HEK293 (cell line): Measurements from ENCODE around the gene ZNHIT2.

Experiments used
- KLF8 ChIP-seq: fragments of 450-650 bp; formaldehyde crosslinking; IDR thresholded peaks from 2 replicates; pipeline ENCODE4 v1.5.1; 2016; ENCODE audit warnings: missing biosample characterization, missing genetic modification characterization
- TCF7L2 ChIP-seq: IDR thresholded peaks from 2 replicates; pipeline ENCODE4 v1.6.1; 2011; ENCODE audit warnings: low read depth, mild to moderate bottlenecking, inconsistent platforms, low read length, moderate library complexity, borderline replicate concordance
- ZNF274 ChIP-seq, 2 experiments: fragments of 200-500 bp in 1 of 2; fragments of 450-650 bp in 1 of 2; sonication (Bioruptor generic) in 1 of 2; formaldehyde crosslinking in 1 of 2; IDR thresholded peaks; 2 replicates each; pipeline versions ENCODE4 v1.5.1 to v1.6.1; 2014 to 2016; ENCODE audit warnings: borderline replicate concordance in 1 of 2, inconsistent platforms in 1 of 2, low read length in 1 of 2, missing biosample characterization in 1 of 2, missing genetic modification characterization in 1 of 2
- TF ChIP-seq, protein P1 (sequence below): fragments of 450-650 bp; formaldehyde crosslinking; conservative IDR thresholded peaks from 2 replicates; pipeline ENCODE4 v1.5.1; 2016; ENCODE audit warnings: low read depth, missing biosample characterization, missing genetic modification characterization
- TF ChIP-seq, protein P2 (sequence below): fragments of 450-650 bp; formaldehyde crosslinking; IDR thresholded peaks from 2 replicates; pipeline ENCODE4 v1.5.1; 2016; ENCODE audit warnings: missing biosample characterization, missing genetic modification characterization
- TF ChIP-seq, protein P3 (sequence below): fragments of 450-650 bp; formaldehyde crosslinking; IDR thresholded peaks from 2 replicates; pipeline ENCODE4 v1.5.1; 2016; ENCODE audit warnings: missing biosample characterization, missing genetic modification characterization
- TF ChIP-seq, protein P4 (sequence below): fragments of 450-650 bp; formaldehyde crosslinking; IDR thresholded peaks from 2 replicates; pipeline ENCODE4 v1.5.1; 2016; ENCODE audit warnings: missing biosample characterization, missing genetic modification characterization, borderline replicate concordance

DNA sequence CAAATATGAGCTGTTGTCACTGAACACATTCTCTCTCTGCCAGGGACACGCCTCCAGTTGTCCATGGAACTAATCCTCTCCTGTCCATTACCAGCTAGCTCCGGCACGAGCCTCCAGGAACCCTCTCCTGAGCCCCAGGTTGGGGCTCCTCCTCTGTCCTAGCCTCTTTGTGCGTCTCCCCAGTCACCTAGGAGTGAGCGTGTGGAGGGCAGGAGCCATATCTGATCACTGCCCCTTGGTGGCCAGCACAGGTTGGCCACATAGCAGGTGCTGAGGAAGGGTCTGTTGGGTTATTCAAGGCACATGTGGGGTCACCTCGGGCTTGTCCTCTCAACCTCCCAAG is 14.4 kb upstream of the ZNHIT2 start:
- TF ChIP-seq, protein P1, sequence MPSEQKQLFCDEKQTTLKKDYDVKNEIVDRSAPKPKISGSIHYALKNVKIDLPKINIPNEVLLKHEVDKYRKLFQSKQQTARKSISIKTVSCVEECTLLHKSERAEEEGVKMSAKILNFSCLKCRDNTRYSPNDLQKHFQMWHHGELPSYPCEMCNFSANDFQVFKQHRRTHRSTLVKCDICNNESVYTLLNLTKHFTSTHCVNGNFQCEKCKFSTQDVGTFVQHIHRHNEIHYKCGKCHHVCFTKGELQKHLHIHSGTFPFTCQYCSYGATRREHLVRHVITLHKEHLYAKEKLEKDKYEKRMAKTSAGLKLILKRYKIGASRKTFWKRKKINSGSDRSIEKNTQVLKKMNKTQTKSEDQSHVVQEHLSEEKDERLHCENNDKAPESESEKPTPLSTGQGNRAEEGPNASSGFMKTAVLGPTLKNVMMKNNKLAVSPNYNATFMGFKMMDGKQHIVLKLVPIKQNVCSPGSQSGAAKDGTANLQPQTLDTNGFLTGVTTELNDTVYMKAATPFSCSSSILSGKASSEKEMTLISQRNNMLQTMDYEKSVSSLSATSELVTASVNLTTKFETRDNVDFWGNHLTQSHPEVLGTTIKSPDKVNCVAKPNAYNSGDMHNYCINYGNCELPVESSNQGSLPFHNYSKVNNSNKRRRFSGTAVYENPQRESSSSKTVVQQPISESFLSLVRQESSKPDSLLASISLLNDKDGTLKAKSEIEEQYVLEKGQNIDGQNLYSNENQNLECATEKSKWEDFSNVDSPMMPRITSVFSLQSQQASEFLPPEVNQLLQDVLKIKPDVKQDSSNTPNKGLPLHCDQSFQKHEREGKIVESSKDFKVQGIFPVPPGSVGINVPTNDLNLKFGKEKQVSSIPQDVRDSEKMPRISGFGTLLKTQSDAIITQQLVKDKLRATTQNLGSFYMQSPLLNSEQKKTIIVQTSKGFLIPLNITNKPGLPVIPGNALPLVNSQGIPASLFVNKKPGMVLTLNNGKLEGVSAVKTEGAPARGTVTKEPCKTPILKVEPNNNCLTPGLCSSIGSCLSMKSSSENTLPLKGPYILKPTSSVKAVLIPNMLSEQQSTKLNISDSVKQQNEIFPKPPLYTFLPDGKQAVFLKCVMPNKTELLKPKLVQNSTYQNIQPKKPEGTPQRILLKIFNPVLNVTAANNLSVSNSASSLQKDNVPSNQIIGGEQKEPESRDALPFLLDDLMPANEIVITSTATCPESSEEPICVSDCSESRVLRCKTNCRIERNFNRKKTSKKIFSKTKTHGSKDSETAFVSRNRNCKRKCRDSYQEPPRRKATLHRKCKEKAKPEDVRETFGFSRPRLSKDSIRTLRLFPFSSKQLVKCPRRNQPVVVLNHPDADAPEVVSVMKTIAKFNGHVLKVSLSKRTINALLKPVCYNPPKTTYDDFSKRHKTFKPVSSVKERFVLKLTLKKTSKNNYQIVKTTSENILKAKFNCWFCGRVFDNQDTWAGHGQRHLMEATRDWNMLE, result no peak
- TF ChIP-seq KLF8 (tag by site-specific recombination), result no peak
- TF ChIP-seq, protein P2, sequence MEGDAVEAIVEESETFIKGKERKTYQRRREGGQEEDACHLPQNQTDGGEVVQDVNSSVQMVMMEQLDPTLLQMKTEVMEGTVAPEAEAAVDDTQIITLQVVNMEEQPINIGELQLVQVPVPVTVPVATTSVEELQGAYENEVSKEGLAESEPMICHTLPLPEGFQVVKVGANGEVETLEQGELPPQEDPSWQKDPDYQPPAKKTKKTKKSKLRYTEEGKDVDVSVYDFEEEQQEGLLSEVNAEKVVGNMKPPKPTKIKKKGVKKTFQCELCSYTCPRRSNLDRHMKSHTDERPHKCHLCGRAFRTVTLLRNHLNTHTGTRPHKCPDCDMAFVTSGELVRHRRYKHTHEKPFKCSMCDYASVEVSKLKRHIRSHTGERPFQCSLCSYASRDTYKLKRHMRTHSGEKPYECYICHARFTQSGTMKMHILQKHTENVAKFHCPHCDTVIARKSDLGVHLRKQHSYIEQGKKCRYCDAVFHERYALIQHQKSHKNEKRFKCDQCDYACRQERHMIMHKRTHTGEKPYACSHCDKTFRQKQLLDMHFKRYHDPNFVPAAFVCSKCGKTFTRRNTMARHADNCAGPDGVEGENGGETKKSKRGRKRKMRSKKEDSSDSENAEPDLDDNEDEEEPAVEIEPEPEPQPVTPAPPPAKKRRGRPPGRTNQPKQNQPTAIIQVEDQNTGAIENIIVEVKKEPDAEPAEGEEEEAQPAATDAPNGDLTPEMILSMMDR (tag by site-specific recombination), result no peak
- no peak for TF ChIP-seq ZNF274 (IDR thresholded peaks at IDR 0.05; ENCODE audit: low read length)
- TF ChIP-seq ZNF274 (tag by site-specific recombination; IDR thresholded peaks at IDR 0.05; ENCODE audit: borderline replicate concordance), result no peak
- TF ChIP-seq, protein P3, sequence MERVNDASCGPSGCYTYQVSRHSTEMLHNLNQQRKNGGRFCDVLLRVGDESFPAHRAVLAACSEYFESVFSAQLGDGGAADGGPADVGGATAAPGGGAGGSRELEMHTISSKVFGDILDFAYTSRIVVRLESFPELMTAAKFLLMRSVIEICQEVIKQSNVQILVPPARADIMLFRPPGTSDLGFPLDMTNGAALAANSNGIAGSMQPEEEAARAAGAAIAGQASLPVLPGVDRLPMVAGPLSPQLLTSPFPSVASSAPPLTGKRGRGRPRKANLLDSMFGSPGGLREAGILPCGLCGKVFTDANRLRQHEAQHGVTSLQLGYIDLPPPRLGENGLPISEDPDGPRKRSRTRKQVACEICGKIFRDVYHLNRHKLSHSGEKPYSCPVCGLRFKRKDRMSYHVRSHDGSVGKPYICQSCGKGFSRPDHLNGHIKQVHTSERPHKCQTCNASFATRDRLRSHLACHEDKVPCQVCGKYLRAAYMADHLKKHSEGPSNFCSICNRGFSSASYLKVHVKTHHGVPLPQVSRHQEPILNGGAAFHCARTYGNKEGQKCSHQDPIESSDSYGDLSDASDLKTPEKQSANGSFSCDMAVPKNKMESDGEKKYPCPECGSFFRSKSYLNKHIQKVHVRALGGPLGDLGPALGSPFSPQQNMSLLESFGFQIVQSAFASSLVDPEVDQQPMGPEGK (tag by site-specific recombination), result no peak
- TF ChIP-seq, protein P4, sequence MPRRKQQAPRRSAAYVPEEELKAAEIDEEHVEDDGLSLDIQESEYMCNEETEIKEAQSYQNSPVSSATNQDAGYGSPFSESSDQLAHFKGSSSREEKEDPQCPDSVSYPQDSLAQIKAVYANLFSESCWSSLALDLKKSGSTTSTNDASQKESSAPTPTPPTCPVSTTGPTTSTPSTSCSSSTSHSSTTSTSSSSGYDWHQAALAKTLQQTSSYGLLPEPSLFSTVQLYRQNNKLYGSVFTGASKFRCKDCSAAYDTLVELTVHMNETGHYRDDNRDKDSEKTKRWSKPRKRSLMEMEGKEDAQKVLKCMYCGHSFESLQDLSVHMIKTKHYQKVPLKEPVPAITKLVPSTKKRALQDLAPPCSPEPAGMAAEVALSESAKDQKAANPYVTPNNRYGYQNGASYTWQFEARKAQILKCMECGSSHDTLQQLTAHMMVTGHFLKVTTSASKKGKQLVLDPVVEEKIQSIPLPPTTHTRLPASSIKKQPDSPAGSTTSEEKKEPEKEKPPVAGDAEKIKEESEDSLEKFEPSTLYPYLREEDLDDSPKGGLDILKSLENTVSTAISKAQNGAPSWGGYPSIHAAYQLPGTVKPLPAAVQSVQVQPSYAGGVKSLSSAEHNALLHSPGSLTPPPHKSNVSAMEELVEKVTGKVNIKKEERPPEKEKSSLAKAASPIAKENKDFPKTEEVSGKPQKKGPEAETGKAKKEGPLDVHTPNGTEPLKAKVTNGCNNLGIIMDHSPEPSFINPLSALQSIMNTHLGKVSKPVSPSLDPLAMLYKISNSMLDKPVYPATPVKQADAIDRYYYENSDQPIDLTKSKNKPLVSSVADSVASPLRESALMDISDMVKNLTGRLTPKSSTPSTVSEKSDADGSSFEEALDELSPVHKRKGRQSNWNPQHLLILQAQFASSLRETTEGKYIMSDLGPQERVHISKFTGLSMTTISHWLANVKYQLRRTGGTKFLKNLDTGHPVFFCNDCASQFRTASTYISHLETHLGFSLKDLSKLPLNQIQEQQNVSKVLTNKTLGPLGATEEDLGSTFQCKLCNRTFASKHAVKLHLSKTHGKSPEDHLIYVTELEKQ (tag by site-specific recombination), result no peak
- TF ChIP-seq TCF7L2, result no peak
